Osteoblast (primary cell): ENCODE results near the gene ZDHHC14. TPM values are rescaled to one million over a fixed set of nuclear protein-coding genes. Genes with fewer than 3 reads are reported as not detected.
"Not testable (repeated sequence)": the region's sequence is repeated elsewhere in the genome, so short reads cannot be mapped to it uniquely, and the experiment has no call there.

ENCODE experiments used
- DNase-seq: peaks from one replicate; pipeline ENCODE4 v3.0.0; 2011; ENCODE audit warnings: low spot score, mixed read lengths; ENCODE audit not compliant: insufficient read length; ENCODE audit errors: missing footprints
- H2AFZ ChIP-seq: 2 replicates; pipeline ENCODE4 v1.6.0; 2011; ENCODE audit warnings: mild to moderate bottlenecking, low read length
- H3K27ac ChIP-seq: 2 replicates; pipeline ENCODE4 v1.5.1; 2011; ENCODE audit warnings: mild to moderate bottlenecking, low read depth, low read length, moderate library complexity
- H3K27me3 ChIP-seq: 2 replicates; pipeline ENCODE4 v1.6.0; 2012; ENCODE audit warnings: mild to moderate bottlenecking, control low read depth, inconsistent platforms, low read length, moderate library complexity; ENCODE audit not compliant: insufficient read depth
- H3K36me3 ChIP-seq: 2 replicates; pipeline ENCODE4 v1.5.1; 2011; ENCODE audit warnings: mild to moderate bottlenecking, low read length, control low read depth, moderate library complexity; ENCODE audit not compliant: insufficient read depth
- H3K4me1 ChIP-seq: 2 replicates; pipeline ENCODE4 v1.5.1; 2011; ENCODE audit warnings: mild to moderate bottlenecking, low read length, control low read depth, moderate library complexity; ENCODE audit not compliant: insufficient read depth
- H3K4me2 ChIP-seq: 2 replicates; pipeline ENCODE4 v1.6.0; 2011; ENCODE audit warnings: mild to moderate bottlenecking, low read length; ENCODE audit not compliant: insufficient read depth
- H3K4me3 ChIP-seq: fragments of 200-600 bp; sonication (generic); 3 replicates; pipeline ENCODE4 v1.5.1; 2012; ENCODE audit warnings: mild to moderate bottlenecking, low read length, inconsistent platforms; ENCODE audit not compliant: insufficient read depth
- H3K79me2 ChIP-seq: 2 replicates; pipeline ENCODE4 v1.6.0; 2012; ENCODE audit warnings: mild to moderate bottlenecking, low read length, control low read depth, inconsistent platforms; ENCODE audit not compliant: insufficient read depth
- H3K9me3 ChIP-seq: 2 replicates; pipeline ENCODE4 v1.5.1; 2011; ENCODE audit warnings: low read depth, low read length, control low read depth
- H4K20me1 ChIP-seq: 2 replicates; pipeline ENCODE4 v1.6.0; 2012; ENCODE audit warnings: mild to moderate bottlenecking, low read length, control low read depth; ENCODE audit not compliant: insufficient read depth
- CTCF ChIP-seq: IDR thresholded peaks from 2 replicates; pipeline ENCODE4 v1.5.1; 2011; ENCODE audit warnings: mild to moderate bottlenecking, low read depth, low read length, moderate library complexity; ENCODE audit errors: extremely low read depth
- total RNA-seq: library from RNA; depleted of rRNA; stranded (reverse); fragments of >200 nt; gene quantifications from 2 replicates; pipeline ENCODE4 v1.2.3, GENCODE V29; 2012

Gene ZDHHC14
- total RNA-seq, 1 donor: 1.4 TPM

- H3K27me3 ChIP-seq: no peaks in the 10 kb centered on the region
- no peak overlapping the region for H3K4me2 ChIP-seq
- no peak overlapping the region for H2AFZ ChIP-seq
- TF ChIP-seq CTCF: no peak
- H4K20me1 ChIP-seq: no peaks in the 10 kb centered on the region
- H3K36me3 ChIP-seq: no peaks in the 10 kb centered on the region
- no peaks in the 10 kb centered on the region for H3K4me1 ChIP-seq
- no peaks in the 10 kb centered on the region for H3K79me2 ChIP-seq
- DNase-seq: no peak
- H3K27ac ChIP-seq: no peak overlapping the region
- H3K9me3 ChIP-seq: no peaks in the 10 kb centered on the region
- H3K4me3 ChIP-seq: no peak overlapping the region
Measured at GRCh38 chr6:157586476-157587126, 205.6 kb downstream of the ZDHHC14 start.

GRCh38 chr6:157587127-157587926 is 206.3 kb downstream of the ZDHHC14 start:
- Histone ChIP-seq H3K27me3 (no peaks in the 10 kb centered on the region), H4K20me1 (no peaks in the 10 kb centered on the region), H3K4me2 (no peak overlapping the region), H3K79me2 (no peaks in the 10 kb centered on the region), H3K4me3 (no peak overlapping the region), H3K27ac (no peak overlapping the region), H3K4me1 (no peaks in the 10 kb centered on the region), H3K36me3 (no peaks in the 10 kb centered on the region), H3K9me3 (no peaks in the 10 kb centered on the region), H2AFZ (no peak overlapping the region)
- no peak for TF ChIP-seq CTCF
- no peak for DNase-seq

- not testable (repeated sequence) for H2AFZ ChIP-seq, H3K4me2 ChIP-seq, H3K36me3 ChIP-seq, H3K4me1 ChIP-seq, H3K4me3 ChIP-seq, H3K9me3 ChIP-seq, H3K79me2 ChIP-seq, H3K27ac ChIP-seq, DNase-seq, H4K20me1 ChIP-seq, H3K27me3 ChIP-seq
Measured at GRCh38 chr6:157590654-157591053, 209.7 kb downstream of the ZDHHC14 start.

- Histone ChIP-seq H4K20me1 (no peaks in the 10 kb centered on the region), H3K4me3 (no peak overlapping the region), H3K27me3 (no peaks in the 10 kb centered on the region), H3K4me2 (no peak overlapping the region), H2AFZ (no peak overlapping the region), H3K36me3 (no peaks in the 10 kb centered on the region), H3K27ac (no peak overlapping the region), H3K9me3 (no peaks in the 10 kb centered on the region), H3K79me2 (no peaks in the 10 kb centered on the region), H3K4me1 (no peaks in the 10 kb centered on the region)
- no peak for DNase-seq
- TF ChIP-seq CTCF: no peak
Measured at GRCh38 chr6:157592541-157592940, 211.6 kb downstream of the ZDHHC14 start.
